Measurements from ENCODE around the gene ME3.

DNA sequence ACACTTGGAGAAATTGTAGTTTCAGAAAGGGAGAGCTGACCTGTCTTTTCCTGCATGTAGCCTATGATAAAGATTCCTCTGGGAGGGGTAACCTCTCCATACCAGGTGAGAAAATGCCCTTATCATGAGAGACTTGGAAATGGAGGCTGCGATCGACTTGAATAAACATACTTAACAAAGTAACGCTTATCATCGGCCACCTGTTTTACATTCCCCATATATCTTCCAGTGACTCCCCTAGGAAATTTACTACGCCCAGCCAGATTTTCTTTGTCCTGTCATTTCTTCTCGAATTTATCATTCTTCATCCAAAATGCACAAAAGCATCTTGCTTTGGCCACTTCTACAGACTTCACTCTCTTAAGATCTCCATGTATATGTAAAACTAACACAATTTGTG is 154.2 kb downstream of the ME3 start:
- TF ChIP-seq, protein P1, sequence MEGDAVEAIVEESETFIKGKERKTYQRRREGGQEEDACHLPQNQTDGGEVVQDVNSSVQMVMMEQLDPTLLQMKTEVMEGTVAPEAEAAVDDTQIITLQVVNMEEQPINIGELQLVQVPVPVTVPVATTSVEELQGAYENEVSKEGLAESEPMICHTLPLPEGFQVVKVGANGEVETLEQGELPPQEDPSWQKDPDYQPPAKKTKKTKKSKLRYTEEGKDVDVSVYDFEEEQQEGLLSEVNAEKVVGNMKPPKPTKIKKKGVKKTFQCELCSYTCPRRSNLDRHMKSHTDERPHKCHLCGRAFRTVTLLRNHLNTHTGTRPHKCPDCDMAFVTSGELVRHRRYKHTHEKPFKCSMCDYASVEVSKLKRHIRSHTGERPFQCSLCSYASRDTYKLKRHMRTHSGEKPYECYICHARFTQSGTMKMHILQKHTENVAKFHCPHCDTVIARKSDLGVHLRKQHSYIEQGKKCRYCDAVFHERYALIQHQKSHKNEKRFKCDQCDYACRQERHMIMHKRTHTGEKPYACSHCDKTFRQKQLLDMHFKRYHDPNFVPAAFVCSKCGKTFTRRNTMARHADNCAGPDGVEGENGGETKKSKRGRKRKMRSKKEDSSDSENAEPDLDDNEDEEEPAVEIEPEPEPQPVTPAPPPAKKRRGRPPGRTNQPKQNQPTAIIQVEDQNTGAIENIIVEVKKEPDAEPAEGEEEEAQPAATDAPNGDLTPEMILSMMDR (IDR thresholded peaks at IDR 0.05) = no peak
- TF ChIP-seq POLR2A (IDR thresholded peaks at IDR 0.05) = no peak

Measured in Peyer's patch (tissue), 4 donors.